Liver (tissue), 9 donors: ENCODE results near the gene MED12. TPM values are rescaled to one million over a fixed set of nuclear protein-coding genes. Genes with fewer than 3 reads are reported as not detected.
A peak's percentile ranks its signal among the peaks of the same experiment; 100 is the strongest.

Experiments
- DNase-seq: peaks from one replicate; pipeline ENCODE4 v3.0.0-alpha.2; 2017; ENCODE audit warnings: low spot score
- H3K27ac ChIP-seq, 2 donors: one replicate each; pipeline ENCODE4 v1.7.0; 2013; ENCODE audit warnings: inconsistent platforms in 2 of 2, low read length in 2 of 2, control low read depth in 1 of 2, low read depth in 1 of 2, mild to moderate bottlenecking in 1 of 2
- H3K27me3 ChIP-seq, 4 donors: one replicate each; pipeline versions ENCODE4 v1.6.1 to v1.7.0; 2013; ENCODE audit warnings: low read length in 3 of 4, inconsistent platforms in 1 of 4, mild to moderate bottlenecking in 1 of 4, moderate library complexity in 1 of 4; ENCODE audit not compliant: control insufficient read depth in 4 of 4, insufficient read depth in 4 of 4
- H3K36me3 ChIP-seq, 4 donors: one replicate each; pipeline versions ENCODE4 v1.6.1 to v1.7.0; 2013; ENCODE audit warnings: low read length in 3 of 4, mild to moderate bottlenecking in 3 of 4, low read depth in 1 of 4, moderate library complexity in 1 of 4; ENCODE audit not compliant: control insufficient read depth in 4 of 4, insufficient read depth in 3 of 4
- H3K4me1 ChIP-seq, 4 donors: one replicate each; pipeline versions ENCODE4 v1.6.1 to v1.7.0; 2013; ENCODE audit warnings: low read length in 3 of 4, mild to moderate bottlenecking in 3 of 4, moderate library complexity in 1 of 4; ENCODE audit not compliant: control insufficient read depth in 4 of 4, insufficient read depth in 4 of 4
- H3K4me3 ChIP-seq, 3 donors: one replicate each; pipeline versions ENCODE4 v1.6.1 to v1.7.0; 2013; ENCODE audit warnings: low read length in 3 of 3, control low read depth in 1 of 3, low read depth in 1 of 3, mild to moderate bottlenecking in 1 of 3
- H3K9ac ChIP-seq, 2 donors: one replicate each; pipeline ENCODE4 v1.7.0; 2013; ENCODE audit warnings: low read length in 2 of 2, mild to moderate bottlenecking in 2 of 2, moderate library complexity in 2 of 2, control low read depth in 1 of 2, low read depth in 1 of 2
- H3K9me3 ChIP-seq, 4 donors: one replicate each; pipeline versions ENCODE4 v1.6.1 to v1.7.0; 2013; ENCODE audit warnings: low read length in 3 of 4; ENCODE audit not compliant: control insufficient read depth in 4 of 4
- EGR1 ChIP-seq, 2 donors: IDR thresholded peaks; 2 replicates each; pipeline ENCODE4 v1.6.1; 2016 to 2018; ENCODE audit warnings: antibody characterized with exemption in 2 of 2, low read depth in 2 of 2
- FOXA1 ChIP-seq: IDR thresholded peaks from 2 replicates; pipeline ENCODE4 v1.6.1; 2016; ENCODE audit warnings: antibody characterized with exemption
- FOXA2 ChIP-seq: IDR thresholded peaks from 2 replicates; pipeline ENCODE4 v1.6.1; 2016; ENCODE audit warnings: antibody characterized with exemption
- GABPA ChIP-seq, 2 donors: IDR thresholded peaks in 1 of 2; conservative IDR thresholded peaks in 1 of 2; 2 replicates each; pipeline ENCODE4 v1.6.1; 2016; ENCODE audit warnings: antibody characterized with exemption in 2 of 2, mild to moderate bottlenecking in 1 of 2, moderate library complexity in 1 of 2
- HNF4A ChIP-seq, 2 donors: conservative IDR thresholded peaks; 2 replicates each; pipeline ENCODE4 v1.6.1; 2016; ENCODE audit warnings: antibody characterized with exemption in 2 of 2, mild to moderate bottlenecking in 2 of 2
- HNF4G ChIP-seq: IDR thresholded peaks from 2 replicates; pipeline ENCODE4 v1.6.1; 2016; ENCODE audit warnings: antibody characterized with exemption
- JUND ChIP-seq, 2 donors: IDR thresholded peaks; 2 replicates each; pipeline ENCODE4 v1.6.1; 2016; ENCODE audit warnings: antibody characterized with exemption in 2 of 2
- NR2F2 ChIP-seq: IDR thresholded peaks from 2 replicates; pipeline ENCODE4 v1.6.1; 2016; ENCODE audit warnings: antibody characterized with exemption
- RAD21 ChIP-seq, 2 donors: IDR thresholded peaks; 2 replicates each; pipeline ENCODE4 v1.6.1; 2016; ENCODE audit warnings: antibody characterized with exemption in 2 of 2, mild to moderate bottlenecking in 2 of 2
- RXRA ChIP-seq, 2 donors: IDR thresholded peaks; 2 replicates each; pipeline ENCODE4 v1.6.1; 2017 to 2018; ENCODE audit warnings: antibody characterized with exemption in 2 of 2, mild to moderate bottlenecking in 1 of 2
- SP1 ChIP-seq: IDR thresholded peaks from 2 replicates; pipeline ENCODE4 v1.6.1; 2018; ENCODE audit warnings: antibody characterized with exemption, mild to moderate bottlenecking
- TAF1 ChIP-seq: conservative IDR thresholded peaks from 2 replicates; pipeline ENCODE4 v1.6.1; 2016; ENCODE audit warnings: antibody characterized with exemption, mild to moderate bottlenecking
- YY1 ChIP-seq: IDR thresholded peaks from 2 replicates; pipeline ENCODE4 v1.6.1; 2016; ENCODE audit warnings: antibody characterized with exemption, mild to moderate bottlenecking
- WGBS: extraction: QIAGEN DNeasy Blood & Tissue Kit; methylation state at CpG from one replicate; pipeline ENCODE4 v1.1.7; 2013; 5-methylcytosine and 5-hydroxymethylcytosine counted together
- polyA plus RNA-seq, 2 donors: library from polyadenylated mRNA; stranded (reverse) in 1 of 2; unstranded in 1 of 2; fragments of 200-250 nt in 1 of 2; fragments of >200 nt in 1 of 2; fragmentation: Nextera tagmentation in 1 of 2; extraction: Ambion mirVana in 1 of 2; gene quantifications; one replicate each; pipeline versions ENCODE4 v1.2.1 to v1.2.3, GENCODE V29; 2013 to 2015
- total RNA-seq, 2 donors: library from RNA; depleted of rRNA; stranded (reverse); fragments of >200 nt; gene quantifications; one replicate each; pipeline ENCODE4 v1.2.3, GENCODE V29; 2014
- TF ChIP-seq, protein P1 (sequence below): IDR thresholded peaks from 2 replicates; pipeline ENCODE4 v1.6.1; 2016; ENCODE audit warnings: antibody characterized with exemption
- TF ChIP-seq, protein P2 (sequence below): IDR thresholded peaks from 2 replicates; pipeline ENCODE4 v1.6.1; 2016; ENCODE audit warnings: antibody characterized with exemption
- TF ChIP-seq, protein P3 (sequence below): fragments of 150-350 bp; IDR thresholded peaks from 2 replicates; pipeline ENCODE4 v1.5.1; 2017; ENCODE audit warnings: improper control_type of control experiment, low read depth, low read length; ENCODE audit not compliant: missing input control
- TF ChIP-seq, protein P4 (sequence below): IDR thresholded peaks from 2 replicates; pipeline ENCODE4 v1.6.1; 2016; ENCODE audit warnings: antibody characterized with exemption, mild to moderate bottlenecking
- TF ChIP-seq, protein P5 (sequence below): IDR thresholded peaks from 2 replicates; pipeline ENCODE4 v1.6.1; 2016; ENCODE audit warnings: antibody characterized with exemption
- donor health status: healthy.
- donor health status: healthy.
- donor health status: healthy.
- donor health status: healthy.
- donor health status: healthy.

The MED12 gene
- total and polyA plus RNA-seq, 4 donors: 3.2 to 25.6 (median 9.3) TPM

DNA sequence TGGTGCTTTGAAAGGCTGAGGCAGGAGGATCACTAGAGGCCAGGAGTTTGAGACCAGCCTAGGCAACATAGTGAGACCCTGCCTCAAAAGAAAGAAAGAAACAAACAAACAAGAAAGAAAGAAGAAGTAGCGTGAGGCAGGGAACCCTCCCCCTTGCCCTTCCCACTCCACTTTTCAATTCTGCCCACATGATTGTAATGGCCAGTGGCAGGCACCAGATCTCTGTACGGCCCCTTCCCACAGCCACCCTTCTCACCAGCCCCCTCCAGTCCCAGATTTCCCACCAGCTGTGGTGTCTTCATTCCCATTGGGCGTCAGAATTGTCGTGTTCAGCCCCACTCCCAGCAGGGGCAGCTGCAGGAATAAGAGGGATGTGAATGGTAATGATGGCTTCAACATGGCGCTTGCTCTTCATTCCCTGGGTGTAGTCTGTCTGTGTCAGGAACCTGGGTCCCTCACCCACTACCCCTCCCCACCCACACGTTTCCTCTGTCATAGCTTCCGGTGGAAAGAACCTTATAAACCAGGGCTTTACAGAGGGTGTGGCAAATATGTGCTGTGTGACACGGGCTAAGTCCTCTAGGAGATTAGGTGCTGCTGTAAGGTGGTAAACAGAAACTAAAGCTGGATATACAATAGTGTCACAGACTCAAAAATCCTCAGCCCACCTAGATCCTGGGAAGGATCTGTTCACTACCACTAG lies 7.1 kb upstream of the MED12 start, which contains the start of gene IL2RG:
Gene IL2RG (minus strand): TSS at position 437 of the 703 bp plus-strand sequence. CDS start 38 bp downstream, at position 399.
- 70% methylated on average over 8 of the region's 8 CpGs for WGBS
- no peak for DNase-seq
- no peak within 1 kb of the TSS for H3K4me3 ChIP-seq
- no peaks in the 10 kb centered on the region for H3K4me1 ChIP-seq
- H3K27me3 ChIP-seq: no peaks in the 10 kb centered on the region
- no peaks in the 10 kb centered on the region for H3K36me3 ChIP-seq
- H3K9ac ChIP-seq: peak within 1 kb of the TSS in 1 of 2 donors; percentile 59
- peak within 1 kb of the TSS in 1 of 2 donors; percentile 42 for H3K27ac ChIP-seq
- no peak for TF ChIP-seq FOXA1
- no peak for TF ChIP-seq JUND (IDR thresholded peaks at IDR 0.05)
- TF ChIP-seq RXRA (IDR thresholded peaks at IDR 0.05): no peak
- TF ChIP-seq NR2F2: no peak
- TF ChIP-seq, protein P1, sequence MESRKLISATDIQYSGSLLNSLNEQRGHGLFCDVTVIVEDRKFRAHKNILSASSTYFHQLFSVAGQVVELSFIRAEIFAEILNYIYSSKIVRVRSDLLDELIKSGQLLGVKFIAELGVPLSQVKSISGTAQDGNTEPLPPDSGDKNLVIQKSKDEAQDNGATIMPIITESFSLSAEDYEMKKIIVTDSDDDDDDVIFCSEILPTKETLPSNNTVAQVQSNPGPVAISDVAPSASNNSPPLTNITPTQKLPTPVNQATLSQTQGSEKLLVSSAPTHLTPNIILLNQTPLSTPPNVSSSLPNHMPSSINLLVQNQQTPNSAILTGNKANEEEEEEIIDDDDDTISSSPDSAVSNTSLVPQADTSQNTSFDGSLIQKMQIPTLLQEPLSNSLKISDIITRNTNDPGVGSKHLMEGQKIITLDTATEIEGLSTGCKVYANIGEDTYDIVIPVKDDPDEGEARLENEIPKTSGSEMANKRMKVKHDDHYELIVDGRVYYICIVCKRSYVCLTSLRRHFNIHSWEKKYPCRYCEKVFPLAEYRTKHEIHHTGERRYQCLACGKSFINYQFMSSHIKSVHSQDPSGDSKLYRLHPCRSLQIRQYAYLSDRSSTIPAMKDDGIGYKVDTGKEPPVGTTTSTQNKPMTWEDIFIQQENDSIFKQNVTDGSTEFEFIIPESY: no peak
- TF ChIP-seq EGR1 (IDR thresholded peaks at IDR 0.05; ENCODE audit: low read depth in 2 of 2): no peak
- TF ChIP-seq YY1: no peak
- no peak for TF ChIP-seq RAD21 (IDR thresholded peaks at IDR 0.05)
- no peaks in the 10 kb centered on the region for H3K9me3 ChIP-seq

DNA sequence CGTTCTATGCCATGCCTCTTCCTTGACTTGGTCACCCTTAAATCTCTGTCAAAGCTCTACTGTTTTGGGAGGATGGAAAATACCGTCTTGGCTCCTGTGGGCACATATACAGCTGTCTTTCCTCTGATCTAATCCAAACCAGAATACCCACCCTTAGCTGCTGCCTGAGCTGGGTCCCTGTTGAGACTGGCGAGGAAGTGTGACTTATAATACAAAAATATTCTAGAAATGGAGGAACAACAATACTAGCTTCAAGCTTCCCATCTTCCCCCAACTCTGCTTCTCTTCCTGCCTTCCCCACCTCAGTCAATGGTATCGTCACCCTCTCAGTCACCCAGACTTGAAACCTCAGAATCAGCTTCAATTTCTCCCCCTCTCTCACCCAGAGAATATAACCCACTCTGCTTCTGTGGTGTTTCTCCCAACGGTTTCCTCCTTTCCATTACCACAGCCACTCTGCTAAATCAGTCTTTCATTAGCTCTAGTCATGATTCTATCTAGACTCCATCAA lies 6.4 kb upstream of the MED12 start:
- H3K4me3 ChIP-seq: no peak overlapping the region
- H3K9ac ChIP-seq: peak overlapping the region in 1 of 2 donors; percentile 59
- 66% methylated on average over 5 of the region's 5 CpGs for WGBS

More for the DNA sequence above, 6.4 kb upstream of the MED12 start:
- H3K4me1 ChIP-seq: no peaks in the 10 kb centered on the region
- TF ChIP-seq, protein P1: no peak
- no peak for TF ChIP-seq TAF1
- TF ChIP-seq GABPA (IDR thresholded peaks at IDR 0.05 in 1 of 2, conservative IDR thresholded peaks at IDR 0.05 in 1 of 2): no peak
- TF ChIP-seq, protein P2, sequence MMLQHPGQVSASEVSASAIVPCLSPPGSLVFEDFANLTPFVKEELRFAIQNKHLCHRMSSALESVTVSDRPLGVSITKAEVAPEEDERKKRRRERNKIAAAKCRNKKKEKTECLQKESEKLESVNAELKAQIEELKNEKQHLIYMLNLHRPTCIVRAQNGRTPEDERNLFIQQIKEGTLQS: no peak
- TF ChIP-seq, protein P3, sequence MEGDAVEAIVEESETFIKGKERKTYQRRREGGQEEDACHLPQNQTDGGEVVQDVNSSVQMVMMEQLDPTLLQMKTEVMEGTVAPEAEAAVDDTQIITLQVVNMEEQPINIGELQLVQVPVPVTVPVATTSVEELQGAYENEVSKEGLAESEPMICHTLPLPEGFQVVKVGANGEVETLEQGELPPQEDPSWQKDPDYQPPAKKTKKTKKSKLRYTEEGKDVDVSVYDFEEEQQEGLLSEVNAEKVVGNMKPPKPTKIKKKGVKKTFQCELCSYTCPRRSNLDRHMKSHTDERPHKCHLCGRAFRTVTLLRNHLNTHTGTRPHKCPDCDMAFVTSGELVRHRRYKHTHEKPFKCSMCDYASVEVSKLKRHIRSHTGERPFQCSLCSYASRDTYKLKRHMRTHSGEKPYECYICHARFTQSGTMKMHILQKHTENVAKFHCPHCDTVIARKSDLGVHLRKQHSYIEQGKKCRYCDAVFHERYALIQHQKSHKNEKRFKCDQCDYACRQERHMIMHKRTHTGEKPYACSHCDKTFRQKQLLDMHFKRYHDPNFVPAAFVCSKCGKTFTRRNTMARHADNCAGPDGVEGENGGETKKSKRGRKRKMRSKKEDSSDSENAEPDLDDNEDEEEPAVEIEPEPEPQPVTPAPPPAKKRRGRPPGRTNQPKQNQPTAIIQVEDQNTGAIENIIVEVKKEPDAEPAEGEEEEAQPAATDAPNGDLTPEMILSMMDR: no peak
- TF ChIP-seq NR2F2: no peak
- TF ChIP-seq RAD21 (IDR thresholded peaks at IDR 0.05): no peak
- TF ChIP-seq YY1: no peak
- no peak for TF ChIP-seq RXRA (IDR thresholded peaks at IDR 0.05)
- TF ChIP-seq HNF4G: no peak
- TF ChIP-seq FOXA1: no peak
- no peak for TF ChIP-seq FOXA2
- TF ChIP-seq JUND (IDR thresholded peaks at IDR 0.05): no peak
- no peak for TF ChIP-seq EGR1 (IDR thresholded peaks at IDR 0.05; ENCODE audit: low read depth in 2 of 2)
- TF ChIP-seq, protein P4, sequence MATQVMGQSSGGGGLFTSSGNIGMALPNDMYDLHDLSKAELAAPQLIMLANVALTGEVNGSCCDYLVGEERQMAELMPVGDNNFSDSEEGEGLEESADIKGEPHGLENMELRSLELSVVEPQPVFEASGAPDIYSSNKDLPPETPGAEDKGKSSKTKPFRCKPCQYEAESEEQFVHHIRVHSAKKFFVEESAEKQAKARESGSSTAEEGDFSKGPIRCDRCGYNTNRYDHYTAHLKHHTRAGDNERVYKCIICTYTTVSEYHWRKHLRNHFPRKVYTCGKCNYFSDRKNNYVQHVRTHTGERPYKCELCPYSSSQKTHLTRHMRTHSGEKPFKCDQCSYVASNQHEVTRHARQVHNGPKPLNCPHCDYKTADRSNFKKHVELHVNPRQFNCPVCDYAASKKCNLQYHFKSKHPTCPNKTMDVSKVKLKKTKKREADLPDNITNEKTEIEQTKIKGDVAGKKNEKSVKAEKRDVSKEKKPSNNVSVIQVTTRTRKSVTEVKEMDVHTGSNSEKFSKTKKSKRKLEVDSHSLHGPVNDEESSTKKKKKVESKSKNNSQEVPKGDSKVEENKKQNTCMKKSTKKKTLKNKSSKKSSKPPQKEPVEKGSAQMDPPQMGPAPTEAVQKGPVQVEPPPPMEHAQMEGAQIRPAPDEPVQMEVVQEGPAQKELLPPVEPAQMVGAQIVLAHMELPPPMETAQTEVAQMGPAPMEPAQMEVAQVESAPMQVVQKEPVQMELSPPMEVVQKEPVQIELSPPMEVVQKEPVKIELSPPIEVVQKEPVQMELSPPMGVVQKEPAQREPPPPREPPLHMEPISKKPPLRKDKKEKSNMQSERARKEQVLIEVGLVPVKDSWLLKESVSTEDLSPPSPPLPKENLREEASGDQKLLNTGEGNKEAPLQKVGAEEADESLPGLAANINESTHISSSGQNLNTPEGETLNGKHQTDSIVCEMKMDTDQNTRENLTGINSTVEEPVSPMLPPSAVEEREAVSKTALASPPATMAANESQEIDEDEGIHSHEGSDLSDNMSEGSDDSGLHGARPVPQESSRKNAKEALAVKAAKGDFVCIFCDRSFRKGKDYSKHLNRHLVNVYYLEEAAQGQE: no peak
- TF ChIP-seq, protein P5, sequence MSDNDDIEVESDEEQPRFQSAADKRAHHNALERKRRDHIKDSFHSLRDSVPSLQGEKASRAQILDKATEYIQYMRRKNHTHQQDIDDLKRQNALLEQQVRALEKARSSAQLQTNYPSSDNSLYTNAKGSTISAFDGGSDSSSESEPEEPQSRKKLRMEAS: no peak
- no peak for TF ChIP-seq HNF4A (conservative IDR thresholded peaks at IDR 0.05)
- TF ChIP-seq SP1: no peak
- no peaks in the 10 kb centered on the region for H3K9me3 ChIP-seq
- H3K27ac ChIP-seq: peak overlapping the region in 1 of 2 donors; percentile 42
- no peaks in the 10 kb centered on the region for H3K36me3 ChIP-seq
- no peaks in the 10 kb centered on the region for H3K27me3 ChIP-seq
- DNase-seq: no peak
